Osteocyte (in vitro differentiated cells): Measurements from ENCODE around the gene DAB2IP. TPM values are rescaled to one million over a fixed set of nuclear protein-coding genes. Genes with fewer than 3 reads are reported as not detected.

ENCODE experiments used
- DNase-seq: peaks from one replicate; pipeline ENCODE4 v3.0.0; 2021; ENCODE audit warnings: mixed read lengths; ENCODE audit not compliant: unreplicated experiment; ENCODE audit errors: extremely low spot score
- H3K27ac Mint-ChIP-seq: one replicate; pipeline ENCODE4 v1.8.0; 2021; ENCODE audit warnings: mild to moderate bottlenecking, mixed read lengths; ENCODE audit not compliant: unreplicated experiment
- H3K27me3 Mint-ChIP-seq: one replicate; pipeline ENCODE4 v1.8.0; 2021; ENCODE audit warnings: mixed read lengths; ENCODE audit not compliant: unreplicated experiment
- H3K36me3 Mint-ChIP-seq: one replicate; pipeline ENCODE4 v1.8.0; 2021; ENCODE audit warnings: mixed read lengths; ENCODE audit not compliant: unreplicated experiment
- H3K4me1 Mint-ChIP-seq: one replicate; pipeline ENCODE4 v1.8.0; 2021; ENCODE audit warnings: mixed read lengths; ENCODE audit not compliant: unreplicated experiment
- H3K4me3 Mint-ChIP-seq: one replicate; pipeline ENCODE4 v1.8.0; 2021; ENCODE audit warnings: mild to moderate bottlenecking, moderate library complexity, mixed read lengths; ENCODE audit not compliant: unreplicated experiment
- H3K9me3 Mint-ChIP-seq: one replicate; pipeline ENCODE4 v1.8.0; 2021; ENCODE audit warnings: mixed read lengths; ENCODE audit not compliant: unreplicated experiment
- CTCF ChIP-seq: fragments of 200-600 bp; sonication (generic); IDR thresholded peaks from 2 replicates; pipeline ENCODE4 v1.5.0; 2021; ENCODE audit warnings: antibody characterized with exemption, mild to moderate bottlenecking, moderate library complexity
- long read RNA-seq: library from polyadenylated mRNA; unstranded; transcript quantifications from one replicate; pipeline ENCODE4 v2.0.0, GENCODE V29; 2021
- total RNA-seq: library from RNA; stranded (reverse); gene quantifications from 2 replicates; pipeline ENCODE4 v1.2.1, GENCODE V29; 2021

DAB2IP gene
- total RNA-seq, result 43.6 and 47.9 TPM in 2 replicates
- long read RNA-seq, result 0 reads

- no peak for TF ChIP-seq CTCF
- Mint-ChIP-seq H3K4me3 (peak within 1 kb of the TSS; percentile 88), H3K27me3 (no peaks in the 10 kb centered on the region), H3K27ac (peak within 1 kb of the TSS; percentile 75), H3K36me3 (peaks cover 2% of the 10 kb centered on the region), H3K9me3 (no peaks in the 10 kb centered on the region), H3K4me1 (peaks cover 40% of the 10 kb centered on the region)
- peak; percentile 88 for DNase-seq
Observed at GRCh38 chr9:121651295-121652020, at the start of gene DAB2IP. TSS of gene DAB2IP (plus strand) at chr9:121651634. CDS start at chr9:121651776, 142 bp downstream.

- no peak for TF ChIP-seq CTCF
- H3K4me1 Mint-ChIP-seq, result peaks cover 11% of the 10 kb centered on the region
- no peak overlapping the region for H3K27ac Mint-ChIP-seq
- H3K27me3 Mint-ChIP-seq, result peaks cover 13% of the 10 kb centered on the region
- no peak for DNase-seq
- H3K4me3 Mint-ChIP-seq, result no peak overlapping the region
- H3K9me3 Mint-ChIP-seq, result no peaks in the 10 kb centered on the region
- no peaks in the 10 kb centered on the region for H3K36me3 Mint-ChIP-seq
Observed at GRCh38 chr9:121603028-121603427, 48.4 kb upstream of the DAB2IP start.

GRCh38 chr9:121604242-121604641 lies 47.2 kb upstream of the DAB2IP start:
- no peak for TF ChIP-seq CTCF
- Mint-ChIP-seq H3K4me1 (peaks cover 5% of the 10 kb centered on the region), H3K9me3 (no peaks in the 10 kb centered on the region), H3K27ac (no peak overlapping the region), H3K27me3 (peaks cover 13% of the 10 kb centered on the region), H3K4me3 (no peak overlapping the region), H3K36me3 (no peaks in the 10 kb centered on the region)
- no peak for DNase-seq

GRCh38 chr9:121604654-121605053 lies 46.8 kb upstream of the DAB2IP start:
- no peak for DNase-seq
- Mint-ChIP-seq H3K27me3 (peaks cover 13% of the 10 kb centered on the region), H3K36me3 (no peaks in the 10 kb centered on the region), H3K27ac (no peak overlapping the region), H3K4me1 (peaks cover 5% of the 10 kb centered on the region), H3K4me3 (no peak overlapping the region), H3K9me3 (no peaks in the 10 kb centered on the region)
- TF ChIP-seq CTCF, result no peak

- Mint-ChIP-seq H3K4me3 (no peak overlapping the region), H3K4me1 (peaks cover 9% of the 10 kb centered on the region), H3K27me3 (peaks cover 5% of the 10 kb centered on the region), H3K27ac (no peak overlapping the region), H3K36me3 (no peaks in the 10 kb centered on the region), H3K9me3 (no peaks in the 10 kb centered on the region)
- TF ChIP-seq CTCF, result no peak
- DNase-seq, result no peak
Observed at GRCh38 chr9:121607434-121608167, 43.8 kb upstream of the DAB2IP start.
